GM18520 (cell line): ENCODE measurements around the gene PLCG2.
A peak's percentile ranks its signal among the peaks of the same experiment; 100 is the strongest.
"Not testable (repeated sequence)": the region's sequence is repeated elsewhere in the genome, so short reads cannot be mapped to it uniquely, and the experiment has no call there.

Source experiments
- ATAC-seq: cut with Tn5 transposase; IDR thresholded peaks from one replicate; pipeline ENCODE4 v1.9.1; 2021; ENCODE audit not compliant: unreplicated experiment

Gene PLCG2

GRCh38 chr16:81987121-81987520 lies 208.0 kb downstream of the PLCG2 start:
- ATAC-seq: no peak

DNA sequence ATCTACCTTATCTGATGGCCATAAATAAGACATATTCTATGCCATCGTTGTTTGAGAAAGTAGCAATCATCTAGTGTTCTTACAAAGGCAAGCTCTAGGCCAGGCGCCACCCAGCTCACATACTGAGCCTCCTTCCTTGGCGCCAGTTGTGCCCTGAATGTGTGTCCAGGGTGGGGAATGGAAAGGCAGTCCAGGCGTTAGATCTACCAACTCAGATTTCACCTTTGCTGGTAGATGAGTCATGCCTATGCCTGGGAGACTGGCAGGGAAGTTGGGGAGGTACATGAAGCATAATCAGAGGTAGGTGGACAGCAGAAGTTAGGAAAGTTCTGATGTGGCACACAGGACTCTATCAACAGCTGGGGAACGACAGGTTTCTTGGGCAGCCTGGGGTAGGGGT lies 208.6 kb downstream of the PLCG2 start:
- ATAC-seq: no peak

DNA sequence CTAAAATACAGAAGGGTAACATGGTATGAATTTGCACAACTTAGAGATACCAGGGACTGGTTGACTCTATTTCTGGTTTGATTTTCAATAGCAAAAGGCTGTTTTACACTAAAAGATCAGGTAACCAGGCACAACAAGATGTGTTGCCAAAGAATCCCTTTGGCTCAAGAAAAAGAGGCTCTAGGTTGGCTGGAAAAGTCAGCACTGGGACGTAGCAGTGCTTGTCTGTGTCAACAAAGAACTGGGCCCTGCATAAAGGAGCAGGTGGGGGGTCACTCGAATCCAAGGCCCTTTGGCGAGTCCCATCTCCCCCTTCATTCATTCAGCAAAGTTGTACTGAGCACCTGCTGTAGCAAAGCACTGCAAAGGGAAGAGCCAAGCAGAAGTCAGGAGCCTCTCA lies 213.8 kb downstream of the PLCG2 start:
- no peak for ATAC-seq

DNA sequence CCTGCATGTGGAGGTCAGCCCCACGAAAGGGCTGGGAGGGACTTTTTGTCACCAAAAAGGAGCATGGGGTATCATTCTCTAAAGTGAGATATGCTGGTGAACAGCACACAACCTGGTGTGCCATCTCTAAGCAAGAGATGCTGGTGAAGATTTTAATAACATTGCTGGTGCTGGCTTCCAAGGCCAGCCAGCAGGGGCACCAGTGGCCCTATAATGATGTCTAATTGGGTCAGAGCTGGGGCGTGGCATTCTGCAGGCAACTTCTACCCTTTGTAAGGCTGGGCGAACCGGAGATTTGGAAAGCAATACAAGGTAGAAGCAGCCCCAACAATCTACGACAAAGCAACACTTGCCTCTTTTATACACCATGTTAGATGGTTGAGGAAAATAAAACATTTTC lies 215.4 kb downstream of the PLCG2 start:
- ATAC-seq: no peak

- no peak for ATAC-seq
Observed at GRCh38 chr16:81995651-81996050, 216.6 kb downstream of the PLCG2 start.

GRCh38 chr16:81996664-81997509 lies 217.8 kb downstream of the PLCG2 start:
- no peak for ATAC-seq

DNA sequence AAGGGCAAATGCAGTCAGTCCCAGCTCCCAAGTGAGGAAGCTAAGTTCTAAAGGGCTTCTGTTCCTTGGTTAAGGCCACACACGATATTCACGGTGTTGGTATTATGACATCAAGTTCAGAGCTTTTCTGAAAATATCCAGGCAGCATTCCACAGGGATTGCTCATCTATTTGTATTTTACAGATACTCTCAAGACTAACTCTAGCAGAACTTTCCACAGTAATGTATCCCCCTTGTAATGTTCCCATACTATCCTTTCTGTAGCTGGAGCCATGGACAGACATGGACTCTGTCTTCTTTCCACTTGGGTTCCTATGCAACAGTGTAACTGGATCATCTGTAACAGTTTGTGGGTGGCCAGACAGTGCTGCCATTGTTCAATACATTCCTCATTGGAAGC lies 218.6 kb downstream of the PLCG2 start:
- no peak for ATAC-seq

DNA sequence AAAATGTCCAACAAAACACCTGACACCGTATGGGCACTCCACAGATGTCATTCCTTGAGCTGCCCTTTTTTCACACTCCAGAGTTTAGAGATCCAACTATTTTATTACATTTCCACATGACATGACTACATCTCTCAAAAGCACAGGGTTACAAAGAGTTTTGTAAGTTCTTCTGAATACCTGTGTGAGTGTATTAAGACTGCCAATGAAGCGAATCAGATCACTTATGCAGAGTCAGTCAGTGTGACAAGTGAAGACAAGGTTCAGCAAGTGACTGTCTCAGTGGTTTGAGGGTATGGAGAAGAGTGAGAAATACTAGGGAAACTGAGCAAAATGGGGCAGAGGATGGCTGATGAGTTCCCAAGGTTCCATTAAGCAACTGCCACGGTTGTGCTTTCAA lies 223.7 kb downstream of the PLCG2 start:
- ATAC-seq: no peak

- no peak for ATAC-seq
Observed at GRCh38 chr16:82004601-82005000, 225.5 kb downstream of the PLCG2 start.

GRCh38 chr16:82005027-82005830 lies 226.1 kb downstream of the PLCG2 start:
- ATAC-seq: no peak

- ATAC-seq: no peak
Observed at GRCh38 chr16:82006036-82006435, 226.9 kb downstream of the PLCG2 start.

- ATAC-seq: no peak
Observed at GRCh38 chr16:82007189-82007588, 228.1 kb downstream of the PLCG2 start.

DNA sequence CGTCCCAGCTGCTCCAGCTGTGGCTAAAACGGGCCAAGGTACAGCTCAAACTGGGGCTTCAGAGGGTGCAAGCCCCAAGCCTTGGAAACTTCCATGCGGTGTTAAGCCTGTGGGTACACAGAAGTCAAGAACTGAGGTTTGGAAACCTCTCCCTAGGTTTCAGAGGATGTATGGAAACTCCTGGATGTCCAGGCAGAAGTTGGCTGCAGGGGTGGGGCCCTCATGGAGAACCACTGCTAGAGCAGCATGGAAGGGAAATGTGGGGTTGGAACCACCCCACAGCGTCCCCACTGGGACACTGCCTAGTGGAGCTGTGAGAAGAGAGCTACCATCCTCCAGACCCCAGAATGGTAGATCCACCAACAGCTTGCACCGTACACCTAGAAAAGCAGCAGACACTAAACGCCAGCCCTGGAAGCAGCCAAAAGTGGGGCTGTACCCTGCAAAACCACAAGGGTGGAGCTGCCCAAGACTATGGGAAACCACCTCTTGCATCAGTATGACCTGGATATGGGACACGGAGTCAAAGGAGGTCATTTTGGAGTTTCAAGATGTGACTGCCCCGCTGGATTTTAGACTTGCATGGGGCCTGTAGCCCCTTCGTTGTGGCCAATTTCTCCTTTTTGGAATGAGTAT lies 230.0 kb downstream of the PLCG2 start:
- ATAC-seq: no peak

DNA sequence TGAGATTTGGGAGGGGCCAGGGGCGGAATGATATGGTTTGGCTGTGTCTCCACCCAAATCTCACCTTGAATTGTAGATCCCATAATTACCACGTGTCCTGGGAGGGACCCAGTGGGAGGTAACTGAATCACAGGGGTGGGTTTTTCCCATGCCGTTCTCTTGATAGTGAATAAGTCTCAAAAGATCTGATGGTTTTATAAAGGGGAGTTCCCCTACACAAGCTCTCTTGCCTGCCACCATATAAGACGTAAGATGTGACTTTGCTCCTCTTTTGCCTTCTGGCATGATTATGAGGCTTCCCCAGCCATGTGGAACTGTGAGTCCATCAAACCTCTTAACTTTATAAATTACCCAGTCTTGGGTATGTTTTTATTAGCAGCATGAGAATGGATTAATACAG lies 230.7 kb downstream of the PLCG2 start:
- not testable (repeated sequence) for ATAC-seq

GRCh38 chr16:82010649-82011048 lies 231.6 kb downstream of the PLCG2 start:
- ATAC-seq: no peak

DNA sequence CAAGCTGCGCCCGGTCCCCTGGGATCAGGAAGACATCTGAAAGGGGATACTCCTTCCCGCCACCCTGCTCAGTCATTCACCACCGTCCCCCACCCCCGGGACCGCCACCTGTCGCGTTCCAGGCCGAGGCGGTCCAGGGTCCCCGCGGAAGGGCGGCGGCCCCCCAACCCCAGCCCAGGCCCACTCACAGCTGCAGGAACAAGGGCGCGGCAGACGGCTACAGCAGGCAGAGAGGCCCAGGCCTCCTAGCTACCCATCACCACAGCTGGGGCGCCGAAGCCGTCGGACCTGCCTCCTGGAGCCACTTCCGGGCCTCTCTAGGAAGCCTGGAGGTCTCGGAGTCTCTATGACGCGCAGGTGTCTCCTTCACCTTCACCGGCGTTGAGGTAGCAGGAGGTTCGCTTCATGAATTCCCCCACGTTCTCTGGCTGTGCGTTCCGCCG lies 232.1 kb downstream of the PLCG2 start, which contains the start of gene SDR42E1:
Gene SDR42E1, minus strand, starts transcription at position 272 of the 443 bp plus-strand sequence. CDS start 10,612 bp downstream, outside the sequence.
- peak; percentile 79 for ATAC-seq
